GM19455 (cell line): ENCODE results near the gene CARD18.

Experiments used
- ATAC-seq: cut with Tn5 transposase; IDR thresholded peaks from one replicate; pipeline ENCODE4 v1.9.1; 2021; ENCODE audit not compliant: unreplicated experiment

The CARD18 gene

GRCh38 chr11:105139669-105140068 is at the start of gene CARD18:
Gene CARD18, minus strand, starts transcription at chr11:105139769. Its CDS starts 43 bp downstream, at chr11:105139726.
- ATAC-seq = no peak

GRCh38 chr11:105183987-105184386 is 44.4 kb upstream of the CARD18 start:
- no peak for ATAC-seq

- ATAC-seq = no peak
Measured at GRCh38 chr11:105183426-105183825, 43.9 kb upstream of the CARD18 start.

- no peak for ATAC-seq
Measured at GRCh38 chr11:105181521-105181920, 42.0 kb upstream of the CARD18 start.

- no peak for ATAC-seq
Measured at GRCh38 chr11:105181100-105181499, 41.5 kb upstream of the CARD18 start.

GRCh38 chr11:105179542-105180278 is 40.1 kb upstream of the CARD18 start:
- no peak for ATAC-seq

GRCh38 chr11:105177658-105178057 is 38.1 kb upstream of the CARD18 start:
- ATAC-seq = no peak

- ATAC-seq = no peak
Measured at GRCh38 chr11:105168457-105168856, 28.9 kb upstream of the CARD18 start.

GRCh38 chr11:105167244-105167643 is 27.7 kb upstream of the CARD18 start:
- no peak for ATAC-seq

GRCh38 chr11:105164208-105164607 is 24.6 kb upstream of the CARD18 start:
- ATAC-seq = no peak

- no peak for ATAC-seq
Measured at GRCh38 chr11:105162506-105162905, 22.9 kb upstream of the CARD18 start.

- no peak for ATAC-seq
Measured at GRCh38 chr11:105158436-105158835, 18.9 kb upstream of the CARD18 start.

GRCh38 chr11:105156720-105157119 is 17.2 kb upstream of the CARD18 start:
- no peak for ATAC-seq

- no peak for ATAC-seq
Measured at GRCh38 chr11:105156231-105156630, 16.7 kb upstream of the CARD18 start.

- ATAC-seq = no peak
Measured at GRCh38 chr11:105155679-105156078, 16.1 kb upstream of the CARD18 start.

GRCh38 chr11:105153392-105153791 is 13.8 kb upstream of the CARD18 start:
- ATAC-seq = no peak

GRCh38 chr11:105152560-105152959 is 13.0 kb upstream of the CARD18 start:
- no peak for ATAC-seq

- ATAC-seq = no peak
Measured at GRCh38 chr11:105152021-105152512, 12.5 kb upstream of the CARD18 start.

GRCh38 chr11:105149477-105149876 is 9.9 kb upstream of the CARD18 start:
- ATAC-seq = no peak

- ATAC-seq = no peak
Measured at GRCh38 chr11:105148241-105148640, 8.7 kb upstream of the CARD18 start.

- ATAC-seq = no peak
Measured at GRCh38 chr11:105144887-105145286, 5.3 kb upstream of the CARD18 start.

- no peak for ATAC-seq
Measured at GRCh38 chr11:105142167-105142566, 2.6 kb upstream of the CARD18 start.

- ATAC-seq = no peak
Measured at GRCh38 chr11:105137286-105137685, 2.3 kb downstream of the CARD18 start.
